RPMI8226 (cell line): Measurements from ENCODE around the gene INHBE.
A peak's percentile ranks its signal among the peaks of the same experiment; 100 is the strongest.

Experiments used
- DNase-seq: peaks from one replicate; pipeline ENCODE4 v3.0.0-alpha.2; 2015

The INHBE gene

DNA sequence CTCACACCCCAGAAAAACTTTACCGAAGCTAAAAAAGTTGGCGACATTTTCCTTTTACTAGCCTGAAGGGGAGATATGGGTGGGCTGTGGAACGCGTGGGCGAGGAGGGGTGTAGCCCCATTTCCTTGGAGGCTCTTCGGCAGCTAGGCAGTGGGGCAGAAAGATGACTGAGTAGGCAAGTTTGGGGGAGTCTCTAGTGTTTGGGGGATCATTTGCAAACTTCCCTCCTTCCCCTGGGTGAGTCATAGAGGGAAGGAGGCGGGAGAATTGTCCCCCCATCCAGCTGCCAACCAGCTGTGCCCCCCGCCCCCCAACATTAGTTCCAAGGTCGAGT is 6.8 kb downstream of the INHBE start:
- DNase-seq, result no peak

DNA sequence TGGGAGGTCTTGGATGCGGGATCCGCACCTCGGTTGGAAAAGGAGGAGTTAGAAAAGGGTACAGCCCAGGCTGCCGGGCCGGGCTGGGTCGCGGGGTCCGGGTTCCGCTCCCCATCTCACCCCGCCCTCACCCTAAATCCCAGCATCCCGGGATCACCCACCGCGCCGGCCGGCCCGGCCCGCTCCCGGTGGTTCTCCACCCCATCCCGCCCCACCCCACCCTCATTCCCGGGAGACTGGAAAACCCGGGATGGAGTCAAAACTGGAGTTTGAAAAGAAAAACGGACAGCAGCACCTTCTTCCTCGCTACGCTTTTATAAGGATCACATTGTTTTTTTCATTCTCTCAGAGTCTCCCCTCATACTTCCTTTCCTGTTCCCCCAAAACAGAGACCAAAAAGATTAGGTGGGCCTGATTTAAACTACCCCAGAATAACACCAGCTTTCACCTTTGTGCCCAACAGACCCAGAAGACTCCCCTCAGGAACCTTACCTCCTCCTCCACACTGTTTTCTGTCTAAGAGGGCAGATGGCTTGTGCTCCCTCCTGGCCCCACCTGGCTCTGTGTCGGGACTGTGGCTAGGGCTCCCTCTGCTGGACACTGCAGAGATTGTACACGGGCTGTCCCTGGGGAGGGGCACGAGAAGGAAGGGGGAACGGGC is 7.3 kb downstream of the INHBE start:
- peak; percentile 91 for DNase-seq

DNA sequence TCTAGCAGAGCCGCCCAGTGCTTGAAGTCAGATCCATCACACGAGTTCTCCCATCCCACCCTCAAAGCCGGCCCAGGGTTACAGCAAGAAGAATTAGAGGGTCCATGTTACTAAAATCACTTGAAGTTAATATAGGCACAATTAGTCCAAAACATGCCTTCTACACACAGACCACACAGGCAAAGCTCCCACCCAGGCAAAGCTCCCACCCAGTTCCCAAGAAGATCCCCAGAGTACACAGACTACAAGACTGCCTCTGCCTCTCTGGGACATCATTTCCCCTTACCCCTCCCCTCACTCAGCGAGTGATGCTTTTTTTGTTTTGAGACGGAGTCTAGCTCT is 7.8 kb downstream of the INHBE start:
- no peak for DNase-seq

DNA sequence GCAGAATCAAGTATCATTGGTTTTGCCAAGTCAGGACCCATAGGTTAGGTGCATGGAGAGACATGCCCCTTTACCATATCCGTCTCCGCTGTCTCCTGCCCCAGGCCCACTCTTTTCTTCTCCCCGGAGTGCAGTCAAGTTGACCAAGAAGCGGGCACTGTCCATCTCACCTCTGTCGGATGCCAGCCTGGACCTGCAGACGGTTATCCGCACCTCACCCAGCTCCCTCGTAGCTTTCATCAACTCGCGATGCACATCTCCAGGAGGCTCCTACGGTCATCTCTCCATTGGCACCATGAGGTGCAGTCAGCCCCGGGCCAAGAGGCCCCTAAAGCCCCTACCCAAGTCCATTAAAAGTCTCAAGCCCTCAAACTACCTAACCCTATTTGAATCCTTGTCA is 9.5 kb downstream of the INHBE start:
- no peak for DNase-seq

DNA sequence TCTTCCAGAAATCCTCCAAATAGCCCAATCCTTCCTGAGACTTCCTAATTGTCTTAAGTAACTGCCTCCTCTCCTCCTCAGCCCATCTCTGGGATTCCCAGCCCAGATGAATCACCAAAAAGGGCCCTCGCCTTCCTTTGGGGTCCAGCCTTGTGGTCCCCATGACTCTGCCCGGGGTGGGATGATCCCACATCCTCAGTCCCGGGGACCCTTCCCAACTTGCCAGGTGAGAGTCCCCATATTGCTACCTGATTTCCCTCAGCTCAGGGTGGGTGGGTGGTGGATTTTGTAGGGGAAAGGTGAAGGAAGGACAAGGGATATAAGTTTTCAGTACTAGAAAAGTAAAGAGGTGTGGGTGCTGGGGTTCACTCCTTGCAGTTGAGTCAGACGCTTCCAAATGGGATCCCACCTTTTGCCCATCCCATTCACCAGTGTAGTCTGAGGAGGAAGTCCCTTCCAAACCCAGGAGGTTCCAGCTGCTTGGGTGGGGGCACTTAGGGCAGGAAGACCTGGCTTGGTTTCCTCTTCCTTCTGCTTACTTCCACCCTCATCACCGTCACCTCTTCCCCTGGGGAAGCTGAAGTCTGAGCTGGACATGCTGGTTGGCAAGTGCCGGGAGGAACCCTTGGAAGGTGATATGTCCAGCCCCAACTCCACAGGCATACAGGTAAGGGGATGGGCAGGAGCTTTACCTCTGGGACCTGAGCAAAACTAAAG is 10.1 kb downstream of the INHBE start:
- DNase-seq, result no peak

DNA sequence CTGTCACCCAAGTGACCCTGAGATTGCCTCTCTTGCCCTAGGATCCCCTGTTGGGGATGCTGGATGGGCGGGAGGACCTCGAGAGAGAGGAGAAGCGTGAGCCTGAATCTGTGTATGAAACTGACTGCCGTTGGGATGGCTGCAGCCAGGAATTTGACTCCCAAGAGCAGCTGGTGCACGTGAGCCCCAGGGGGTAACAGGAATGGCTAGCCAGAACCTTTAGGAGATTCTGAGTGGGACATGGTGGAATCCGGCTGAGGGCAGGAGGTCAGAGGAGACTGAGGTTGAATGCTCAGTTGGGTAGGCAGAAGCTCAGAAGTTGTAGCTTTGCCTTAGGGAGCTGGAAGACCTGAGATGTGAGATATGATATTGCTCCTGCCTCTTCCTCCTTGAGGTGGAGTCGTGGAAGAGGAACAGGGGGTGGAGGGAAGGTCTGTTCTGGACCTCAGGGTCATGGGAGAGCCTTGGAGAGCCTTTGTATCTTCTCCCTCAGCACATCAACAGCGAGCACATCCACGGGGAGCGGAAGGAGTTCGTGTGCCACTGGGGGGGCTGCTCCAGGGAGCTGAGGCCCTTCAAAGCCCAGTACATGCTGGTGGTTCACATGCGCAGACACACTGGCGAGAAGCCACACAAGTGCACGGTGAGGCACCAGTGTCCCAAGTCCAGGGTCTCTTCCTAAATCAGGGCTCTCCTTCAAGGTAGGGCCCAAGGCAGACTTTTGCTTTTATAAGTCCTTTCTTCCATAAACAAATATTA is 10.8 kb downstream of the INHBE start:
- no peak for DNase-seq

DNA sequence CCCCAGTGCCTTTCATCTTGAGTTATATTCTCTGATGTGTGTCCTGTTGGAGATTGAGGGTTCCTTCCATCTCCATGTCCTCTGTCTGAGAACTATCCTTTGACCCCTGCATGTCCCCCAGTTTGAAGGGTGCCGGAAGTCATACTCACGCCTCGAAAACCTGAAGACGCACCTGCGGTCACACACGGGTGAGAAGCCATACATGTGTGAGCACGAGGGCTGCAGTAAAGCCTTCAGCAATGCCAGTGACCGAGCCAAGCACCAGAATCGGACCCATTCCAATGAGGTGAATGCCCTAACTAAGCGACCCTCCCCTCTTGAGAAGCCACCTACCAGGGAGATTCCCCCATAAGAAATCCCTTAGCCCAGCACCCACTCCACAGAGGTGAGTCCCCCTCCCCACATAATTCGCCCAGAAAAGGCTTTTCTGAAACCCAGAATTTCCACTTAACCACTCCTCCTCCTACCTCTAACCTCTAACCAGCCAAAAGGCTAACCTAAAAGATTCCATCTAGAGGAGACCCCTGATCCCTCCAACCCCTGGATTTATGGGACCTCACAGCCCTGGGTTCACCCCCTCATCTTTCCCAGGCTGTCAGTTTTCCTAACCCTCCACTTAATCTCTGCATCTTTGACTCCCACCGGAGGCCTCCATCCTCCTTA is 12.2 kb downstream of the INHBE start:
- no peak for DNase-seq

DNA sequence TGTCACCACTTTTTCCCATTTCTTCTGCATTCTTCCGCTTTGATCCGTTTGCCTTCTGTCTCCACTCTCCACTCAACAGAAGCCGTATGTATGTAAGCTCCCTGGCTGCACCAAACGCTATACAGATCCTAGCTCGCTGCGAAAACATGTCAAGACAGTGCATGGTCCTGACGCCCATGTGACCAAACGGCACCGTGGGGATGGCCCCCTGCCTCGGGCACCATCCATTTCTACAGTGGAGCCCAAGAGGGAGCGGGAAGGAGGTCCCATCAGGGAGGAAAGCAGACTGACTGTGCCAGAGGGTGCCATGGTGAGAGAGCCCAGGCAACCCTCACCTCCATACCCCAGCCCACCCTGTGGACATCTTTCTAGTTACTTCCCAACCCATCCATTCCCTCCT is 12.8 kb downstream of the INHBE start:
- no peak for DNase-seq

DNA sequence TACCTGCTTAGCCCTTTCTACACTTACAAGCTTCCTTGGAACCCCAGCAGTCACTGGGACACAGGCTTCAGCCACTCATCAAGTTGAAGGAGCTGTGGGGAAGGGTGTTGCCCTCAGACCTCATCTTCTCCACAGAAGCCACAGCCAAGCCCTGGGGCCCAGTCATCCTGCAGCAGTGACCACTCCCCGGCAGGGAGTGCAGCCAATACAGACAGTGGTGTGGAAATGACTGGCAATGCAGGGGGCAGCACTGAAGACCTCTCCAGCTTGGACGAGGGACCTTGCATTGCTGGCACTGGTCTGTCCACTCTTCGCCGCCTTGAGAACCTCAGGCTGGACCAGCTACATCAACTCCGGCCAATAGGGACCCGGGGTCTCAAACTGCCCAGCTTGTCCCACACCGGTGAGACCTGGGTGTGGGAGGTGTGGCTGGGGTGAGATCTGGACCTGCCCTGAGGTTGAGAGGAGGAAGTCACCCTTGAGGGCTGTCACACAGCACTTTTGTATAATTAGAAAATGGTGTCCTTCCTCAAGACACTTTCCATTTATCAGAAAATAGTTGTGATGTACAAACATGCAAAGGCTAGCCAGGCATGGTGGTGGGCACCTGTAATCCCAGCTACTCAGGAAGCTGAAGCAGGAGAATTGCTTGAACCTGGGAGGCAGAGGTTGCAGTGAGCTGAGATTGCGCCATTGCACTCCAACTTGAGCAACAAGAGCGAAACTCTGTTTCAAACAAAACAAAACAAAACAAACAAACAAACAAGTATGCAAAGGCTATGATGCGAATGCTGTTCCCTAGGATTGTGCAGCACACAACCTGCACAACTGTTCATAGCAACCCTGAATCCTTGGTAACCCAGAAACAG is 14.4 kb downstream of the INHBE start:
- DNase-seq, result no peak

DNA sequence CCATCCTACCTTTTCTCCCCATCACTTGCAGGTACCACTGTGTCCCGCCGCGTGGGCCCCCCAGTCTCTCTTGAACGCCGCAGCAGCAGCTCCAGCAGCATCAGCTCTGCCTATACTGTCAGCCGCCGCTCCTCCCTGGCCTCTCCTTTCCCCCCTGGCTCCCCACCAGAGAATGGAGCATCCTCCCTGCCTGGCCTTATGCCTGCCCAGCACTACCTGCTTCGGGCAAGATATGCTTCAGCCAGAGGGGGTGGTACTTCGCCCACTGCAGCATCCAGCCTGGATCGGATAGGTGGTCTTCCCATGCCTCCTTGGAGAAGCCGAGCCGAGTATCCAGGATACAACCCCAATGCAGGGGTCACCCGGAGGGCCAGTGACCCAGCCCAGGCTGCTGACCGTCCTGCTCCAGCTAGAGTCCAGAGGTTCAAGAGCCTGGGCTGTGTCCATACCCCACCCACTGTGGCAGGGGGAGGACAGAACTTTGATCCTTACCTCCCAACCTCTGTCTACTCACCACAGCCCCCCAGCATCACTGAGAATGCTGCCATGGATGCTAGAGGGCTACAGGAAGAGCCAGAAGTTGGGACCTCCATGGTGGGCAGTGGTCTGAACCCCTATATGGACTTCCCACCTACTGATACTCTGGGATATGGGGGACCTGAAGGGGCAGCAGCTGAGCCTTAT is 15.3 kb downstream of the INHBE start:
- DNase-seq, result no peak

DNA sequence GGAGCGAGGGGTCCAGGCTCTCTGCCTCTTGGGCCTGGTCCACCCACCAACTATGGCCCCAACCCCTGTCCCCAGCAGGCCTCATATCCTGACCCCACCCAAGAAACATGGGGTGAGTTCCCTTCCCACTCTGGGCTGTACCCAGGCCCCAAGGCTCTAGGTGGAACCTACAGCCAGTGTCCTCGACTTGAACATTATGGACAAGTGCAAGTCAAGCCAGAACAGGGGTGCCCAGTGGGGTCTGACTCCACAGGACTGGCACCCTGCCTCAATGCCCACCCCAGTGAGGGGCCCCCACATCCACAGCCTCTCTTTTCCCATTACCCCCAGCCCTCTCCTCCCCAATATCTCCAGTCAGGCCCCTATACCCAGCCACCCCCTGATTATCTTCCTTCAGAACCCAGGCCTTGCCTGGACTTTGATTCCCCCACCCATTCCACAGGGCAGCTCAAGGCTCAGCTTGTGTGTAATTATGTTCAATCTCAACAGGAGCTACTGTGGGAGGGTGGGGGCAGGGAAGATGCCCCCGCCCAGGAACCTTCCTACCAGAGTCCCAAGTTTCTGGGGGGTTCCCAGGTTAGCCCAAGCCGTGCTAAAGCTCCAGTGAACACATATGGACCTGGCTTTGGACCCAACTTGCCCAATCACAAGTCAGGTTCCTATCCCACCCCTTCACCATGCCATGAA is 16.0 kb downstream of the INHBE start:
- no peak for DNase-seq

DNA sequence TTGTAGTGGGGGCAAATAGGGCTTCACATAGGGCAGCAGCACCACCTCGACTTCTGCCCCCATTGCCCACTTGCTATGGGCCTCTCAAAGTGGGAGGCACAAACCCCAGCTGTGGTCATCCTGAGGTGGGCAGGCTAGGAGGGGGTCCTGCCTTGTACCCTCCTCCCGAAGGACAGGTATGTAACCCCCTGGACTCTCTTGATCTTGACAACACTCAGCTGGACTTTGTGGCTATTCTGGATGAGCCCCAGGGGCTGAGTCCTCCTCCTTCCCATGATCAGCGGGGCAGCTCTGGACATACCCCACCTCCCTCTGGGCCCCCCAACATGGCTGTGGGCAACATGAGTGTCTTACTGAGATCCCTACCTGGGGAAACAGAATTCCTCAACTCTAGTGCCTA is 16.6 kb downstream of the INHBE start:
- no peak for DNase-seq

DNA sequence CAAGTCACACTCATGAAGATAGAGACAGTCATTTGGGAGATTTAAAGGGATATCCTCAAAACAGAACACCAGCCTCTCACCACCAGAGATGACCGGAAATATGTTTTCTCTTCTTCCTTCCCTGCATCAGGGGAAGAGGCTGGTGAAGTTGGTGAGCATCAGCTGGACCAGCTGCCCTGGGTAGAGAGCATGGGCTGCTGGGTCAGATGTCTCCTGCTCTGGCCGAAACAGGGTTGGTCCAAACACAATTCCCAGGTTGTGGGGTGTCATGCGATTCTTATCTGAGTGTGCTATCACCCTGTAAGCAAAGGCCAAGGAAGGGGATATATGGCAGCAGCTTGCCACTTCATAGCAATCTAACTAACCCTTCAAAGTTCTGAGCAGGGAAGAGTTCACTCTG is 17.3 kb downstream of the INHBE start:
- DNase-seq, result no peak

DNA sequence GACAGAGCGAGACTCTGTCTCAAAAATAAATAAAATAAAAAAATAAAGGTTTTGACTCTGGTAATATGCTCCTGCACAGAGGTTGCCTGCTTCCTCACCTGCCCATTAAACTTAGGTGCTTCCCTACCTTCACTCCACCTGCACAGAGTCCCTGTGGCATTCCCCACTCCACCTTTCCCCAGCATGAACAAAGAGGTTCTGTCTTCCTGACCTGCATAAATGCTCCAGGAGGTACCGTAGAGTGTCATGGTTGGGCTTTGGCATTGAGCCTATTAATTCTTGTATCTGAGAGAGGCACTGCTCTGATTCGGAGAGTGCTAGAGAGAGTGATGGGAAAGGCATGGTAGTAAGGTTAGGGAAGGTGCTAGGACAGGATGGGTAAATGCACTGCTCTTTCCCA is 18.3 kb downstream of the INHBE start:
- DNase-seq, result no peak

DNA sequence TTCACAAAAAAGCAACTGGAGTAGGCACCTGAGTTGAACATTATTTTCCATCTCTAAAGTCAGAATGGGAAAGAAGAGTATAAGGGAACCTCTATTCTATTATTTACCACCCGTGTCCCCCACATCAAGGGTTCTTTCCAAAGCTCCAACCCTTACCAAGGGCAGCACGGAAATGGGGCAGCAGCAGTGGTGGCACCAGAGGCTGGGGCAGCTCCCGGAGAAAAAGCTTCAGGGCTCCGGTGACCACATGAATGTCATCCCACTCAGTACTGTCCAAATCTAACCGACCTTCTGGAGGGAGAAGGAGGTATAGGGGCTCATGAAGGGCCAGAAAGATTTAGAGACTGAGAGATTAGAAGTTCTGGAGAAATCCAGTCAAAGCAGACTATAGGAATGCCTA is 18.8 kb downstream of the INHBE start:
- DNase-seq, result no peak

DNA sequence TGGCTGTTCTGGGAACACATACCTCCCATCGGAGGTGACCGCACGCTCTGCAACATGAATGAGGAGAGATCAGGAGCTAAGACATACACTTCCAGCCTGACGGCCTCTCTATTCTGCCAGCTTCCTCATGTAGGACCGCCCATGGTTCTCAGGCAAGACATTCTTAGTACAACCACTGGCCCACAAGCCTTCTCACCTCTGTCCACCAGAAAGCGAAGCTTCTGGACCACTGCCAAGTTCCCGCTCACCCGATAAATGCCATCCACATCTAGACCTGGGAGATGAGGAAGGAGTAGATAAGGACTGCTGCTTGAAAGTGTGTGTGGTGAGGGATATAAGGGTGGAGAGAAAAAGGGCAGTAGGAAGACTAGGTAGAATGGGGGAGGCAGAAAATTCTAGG is 19.3 kb downstream of the INHBE start:
- DNase-seq, result no peak

DNA sequence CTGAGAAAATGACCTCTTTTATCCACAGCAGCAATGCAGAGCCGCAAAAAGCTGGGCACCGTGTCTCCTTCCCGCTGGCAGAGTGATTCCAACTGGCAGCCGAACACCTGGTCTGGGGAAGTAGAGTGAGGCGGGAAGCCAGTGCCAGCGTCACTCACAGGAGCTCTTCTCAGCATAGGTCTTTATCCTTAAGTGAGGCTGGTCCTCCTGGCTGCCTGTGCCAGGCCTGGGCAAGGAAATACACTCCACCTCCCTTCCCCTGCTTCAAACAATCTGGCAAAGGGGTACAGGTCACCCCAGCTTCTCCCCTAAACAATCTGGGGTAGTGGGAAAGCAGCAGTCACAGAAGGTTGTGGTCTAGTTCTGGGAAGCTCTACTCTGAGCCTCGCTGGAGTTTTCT is 19.8 kb downstream of the INHBE start:
- DNase-seq, result no peak

DNA sequence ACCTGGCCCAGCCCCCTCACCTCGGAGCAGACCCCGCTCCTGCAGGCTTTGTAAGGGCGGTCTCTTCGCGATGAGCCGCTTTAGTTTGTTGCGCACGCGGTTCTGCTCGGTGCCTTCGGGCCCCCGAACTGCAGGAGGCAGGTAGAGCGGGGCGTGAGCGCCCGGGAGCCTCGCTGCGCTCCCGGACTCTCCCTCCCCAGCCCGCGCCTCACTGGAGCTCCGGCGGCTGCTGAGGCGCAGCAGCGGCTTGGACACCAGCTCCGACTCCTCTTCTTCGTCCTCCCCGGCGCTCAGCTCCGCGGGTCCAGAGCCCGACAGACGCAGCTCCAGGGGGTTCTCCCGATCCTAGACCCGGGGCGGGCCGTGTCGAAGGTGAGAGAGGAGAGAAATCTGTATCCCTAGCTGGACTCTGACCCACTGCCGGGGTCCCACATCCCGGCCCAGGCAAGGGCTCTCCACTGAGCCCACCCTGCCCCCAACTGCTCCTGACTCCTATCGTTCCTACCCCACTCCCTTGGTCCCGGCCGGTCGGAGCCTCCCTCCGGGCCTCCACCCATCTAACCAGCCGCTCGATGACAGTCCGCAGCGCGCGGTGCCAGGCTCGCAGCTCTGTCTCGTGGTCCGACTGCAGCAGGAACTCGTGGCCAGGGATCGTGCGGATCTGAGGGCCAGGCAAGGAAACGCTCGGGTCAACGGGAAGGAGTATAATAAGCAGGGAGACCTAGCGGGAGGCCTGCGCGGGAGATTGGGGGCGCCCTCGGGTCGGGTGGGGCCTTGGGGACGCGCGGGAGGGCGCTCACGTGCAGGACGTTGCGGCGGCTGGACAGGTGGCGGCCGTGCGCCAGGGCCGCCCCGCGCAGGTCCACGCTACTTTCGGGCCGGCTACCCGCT is 20.4 kb downstream of the INHBE start:
- DNase-seq, result no peak

DNA sequence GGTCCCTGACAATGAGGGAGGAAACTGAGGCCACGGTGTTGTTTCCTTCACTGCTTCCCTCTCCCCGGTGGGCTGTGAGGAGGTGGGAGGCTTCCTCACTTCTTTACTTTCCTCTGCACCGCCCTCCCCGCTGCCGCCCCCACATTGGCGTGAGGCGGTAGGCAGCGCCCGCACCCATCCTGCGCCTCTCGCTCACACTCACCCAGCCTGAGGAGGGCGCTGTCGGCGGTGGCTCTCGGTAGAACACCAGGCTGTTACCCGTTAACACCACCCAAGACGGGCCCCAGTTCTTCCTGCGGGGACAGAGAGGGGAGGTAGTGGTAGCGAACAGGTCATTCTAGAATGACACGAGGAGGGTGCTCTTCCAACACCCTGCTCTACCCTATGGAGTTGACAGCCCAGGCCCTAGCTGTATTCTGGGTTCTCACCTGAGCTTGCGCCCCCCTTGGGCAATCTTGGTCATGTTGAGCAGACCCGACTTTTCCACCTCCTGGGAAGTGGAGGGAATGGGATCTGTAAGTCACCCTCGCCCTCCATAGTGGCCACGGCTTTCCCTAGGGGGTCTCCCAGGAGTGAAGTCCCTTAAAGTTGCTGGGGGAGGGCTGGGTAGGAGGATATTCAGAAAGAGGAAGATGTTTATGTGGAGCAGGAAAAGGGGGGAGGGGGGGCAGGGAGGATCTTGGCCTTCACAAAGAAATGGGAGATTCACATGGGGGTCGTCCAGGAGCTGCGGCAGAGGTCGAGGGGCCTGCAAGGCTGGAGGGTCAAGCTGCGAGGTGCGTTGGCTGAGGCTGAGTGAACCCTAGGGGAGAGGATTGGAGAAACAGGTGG is 21.3 kb downstream of the INHBE start:
- DNase-seq, result no peak
